ENCODE data around the gene CRHBP. TPM values are rescaled to one million over a fixed set of nuclear protein-coding genes. Genes with fewer than 3 reads are reported as not detected.
A peak's percentile ranks its signal among the peaks of the same experiment; 100 is the strongest.
"Not testable (repeated sequence)": the region's sequence is repeated elsewhere in the genome, so short reads cannot be mapped to it uniquely, and the experiment has no call there.

Gene CRHBP
- total RNA-seq, 1 experiment from 2014 or later, result 2.3 TPM

DNA sequence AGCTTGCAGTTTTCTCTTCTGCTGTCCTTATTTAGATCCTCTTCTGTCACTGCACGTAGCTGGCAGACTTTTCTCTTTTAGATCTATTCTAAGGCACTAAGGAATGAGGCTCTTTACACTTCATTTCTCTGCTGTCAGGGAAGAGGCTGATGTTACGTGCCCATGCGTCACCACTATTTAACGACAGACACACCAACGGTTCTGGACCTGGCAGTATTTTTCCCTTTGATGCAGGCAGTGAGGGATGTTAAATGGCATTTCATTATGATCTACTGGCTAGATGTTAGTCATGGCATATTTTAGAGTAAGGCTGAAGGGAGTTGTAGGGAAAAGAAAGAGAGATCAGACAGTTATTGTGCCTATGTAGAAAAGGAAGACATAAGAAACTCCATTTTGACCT, 8.2 kb upstream of the CRHBP start:
- Histone ChIP-seq H3K36me3 (replicated peaks; ENCODE audit: control insufficient read depth, insufficient read depth, low read length) (no peaks in the 10 kb centered on the region), H3K27me3 (ENCODE audit: control insufficient read depth, insufficient read depth, low read length) (no peaks in the 10 kb centered on the region), H3K4me3 (ENCODE audit: insufficient read depth, low read depth, low read length) (no peak overlapping the region)
- no peak for DNase-seq

DNA sequence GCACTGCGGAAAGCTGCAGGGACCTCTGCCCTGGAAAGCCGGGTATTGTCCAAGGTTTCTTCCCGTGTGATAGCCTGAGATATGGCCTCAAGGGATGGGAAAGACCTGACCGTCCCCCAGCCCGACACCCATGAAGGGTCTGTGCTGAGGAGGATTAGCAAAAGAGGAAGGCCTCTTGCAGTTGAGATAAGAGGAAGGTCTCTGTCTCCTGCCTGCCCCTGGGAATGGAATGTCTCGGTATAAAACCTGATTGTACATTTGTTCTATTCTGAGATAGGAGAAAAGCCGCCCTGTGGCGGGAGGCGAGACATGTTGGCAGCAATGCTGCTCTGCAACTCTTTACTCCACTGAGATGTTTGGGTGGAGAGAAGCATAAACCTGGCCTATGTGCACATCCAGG, 7.6 kb upstream of the CRHBP start:
- not testable (repeated sequence) for H3K36me3 ChIP-seq (replicated peaks; ENCODE audit: control insufficient read depth, insufficient read depth, low read length); H3K4me3 ChIP-seq (ENCODE audit: insufficient read depth, low read depth, low read length); DNase-seq; H3K27me3 ChIP-seq (ENCODE audit: control insufficient read depth, insufficient read depth, low read length)

DNA sequence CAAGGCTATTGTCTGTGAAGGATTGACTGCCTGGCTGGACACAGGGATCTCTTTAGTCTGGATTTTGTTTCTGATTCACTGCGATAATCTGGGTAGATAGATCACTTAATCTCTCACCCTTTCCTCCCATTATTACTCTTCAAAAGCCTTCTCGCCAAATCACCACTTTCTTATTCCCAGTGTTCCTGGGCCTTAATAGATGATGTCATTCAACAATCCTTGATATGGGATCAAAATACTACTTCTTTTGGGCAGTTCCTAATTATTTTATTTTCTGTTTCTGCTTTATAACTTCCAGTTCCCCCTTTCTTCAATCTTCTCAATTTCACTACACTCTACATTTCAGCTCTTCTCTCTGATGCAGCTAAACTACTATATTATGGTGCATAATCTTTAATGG, 6.8 kb upstream of the CRHBP start:
- H3K36me3 ChIP-seq (replicated peaks; ENCODE audit: control insufficient read depth, insufficient read depth, low read length), result no peaks in the 10 kb centered on the region
- DNase-seq, result no peak
- no peak overlapping the region for H3K4me3 ChIP-seq (ENCODE audit: insufficient read depth, low read depth, low read length)
- no peaks in the 10 kb centered on the region for H3K27me3 ChIP-seq (ENCODE audit: control insufficient read depth, insufficient read depth, low read length)

DNA sequence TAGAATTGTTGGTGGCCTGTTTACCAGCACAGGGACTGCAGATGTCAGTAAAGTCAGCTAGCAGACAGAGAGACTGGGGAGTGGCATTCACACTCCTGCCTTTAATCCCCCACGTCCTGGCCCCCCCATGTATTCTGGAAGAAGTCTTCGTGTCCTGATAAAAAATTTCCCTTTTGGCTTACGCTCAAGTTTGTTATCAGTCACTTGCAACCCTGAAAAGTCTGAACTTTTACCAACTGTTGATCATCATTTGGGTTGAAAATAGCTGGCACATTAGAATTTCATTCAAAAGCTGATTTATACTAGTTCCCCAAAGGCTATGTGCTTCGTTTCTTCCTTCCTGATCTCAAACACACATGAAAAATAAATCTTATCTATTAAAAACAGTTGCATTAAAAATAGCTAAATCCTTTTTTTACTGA, 5.8 kb upstream of the CRHBP start:
- Histone ChIP-seq H3K36me3 (replicated peaks; ENCODE audit: control insufficient read depth, insufficient read depth, low read length) (no peaks in the 10 kb centered on the region), H3K4me3 (ENCODE audit: insufficient read depth, low read depth, low read length) (no peak overlapping the region), H3K27me3 (ENCODE audit: control insufficient read depth, insufficient read depth, low read length) (peaks cover 2% of the 10 kb centered on the region; the same call in 1 of the 2 replicates)
- no peak for DNase-seq

DNA sequence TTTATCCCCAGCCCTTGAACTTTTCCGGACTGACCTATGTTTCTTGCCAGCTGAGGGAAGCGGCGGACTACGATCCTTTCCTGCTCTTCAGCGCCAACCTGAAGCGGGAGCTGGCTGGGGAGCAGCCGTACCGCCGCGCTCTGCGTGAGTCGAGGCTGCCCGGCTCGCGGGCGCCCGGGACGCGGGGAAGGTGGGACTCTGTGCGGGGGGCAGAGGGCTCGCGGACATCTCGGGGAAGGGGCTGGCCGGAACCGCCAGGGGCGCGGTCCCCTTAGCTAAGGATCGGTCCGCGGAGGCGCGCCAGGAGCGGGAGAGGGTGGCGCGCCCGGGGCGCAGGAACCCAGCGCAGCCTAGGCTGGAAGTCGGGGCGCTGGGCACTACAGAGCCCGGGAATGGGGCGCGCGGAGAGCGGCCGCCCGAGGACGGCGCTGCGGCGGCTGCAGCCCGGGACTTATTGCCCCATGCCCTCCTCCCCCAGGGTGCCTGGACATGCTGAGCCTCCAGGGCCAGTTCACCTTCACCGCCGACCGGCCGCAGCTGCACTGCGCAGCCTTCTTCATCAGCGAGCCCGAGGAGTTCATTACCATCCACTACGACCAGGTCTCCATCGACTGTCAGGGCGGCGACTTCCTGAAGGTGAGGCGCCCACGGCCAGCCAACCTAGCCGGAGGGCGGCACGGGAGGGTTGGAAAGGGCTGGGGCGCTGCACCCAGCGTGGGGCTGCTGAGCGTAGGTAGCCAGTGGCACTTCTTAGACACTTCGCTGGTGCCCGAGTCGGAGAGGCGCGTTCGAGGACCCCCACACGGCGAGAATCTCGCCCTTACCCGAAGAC, 922 bp downstream of the CRHBP start:
- Histone ChIP-seq H3K4me3 (ENCODE audit: insufficient read depth, low read depth, low read length) (peak overlapping the region; percentile 58), H3K27me3 (ENCODE audit: control insufficient read depth, insufficient read depth, low read length) (peaks cover 36% of the 10 kb centered on the region), H3K36me3 (replicated peaks; ENCODE audit: control insufficient read depth, insufficient read depth, low read length) (no peaks in the 10 kb centered on the region)
- DNase-seq, result peak; percentile 78

DNA sequence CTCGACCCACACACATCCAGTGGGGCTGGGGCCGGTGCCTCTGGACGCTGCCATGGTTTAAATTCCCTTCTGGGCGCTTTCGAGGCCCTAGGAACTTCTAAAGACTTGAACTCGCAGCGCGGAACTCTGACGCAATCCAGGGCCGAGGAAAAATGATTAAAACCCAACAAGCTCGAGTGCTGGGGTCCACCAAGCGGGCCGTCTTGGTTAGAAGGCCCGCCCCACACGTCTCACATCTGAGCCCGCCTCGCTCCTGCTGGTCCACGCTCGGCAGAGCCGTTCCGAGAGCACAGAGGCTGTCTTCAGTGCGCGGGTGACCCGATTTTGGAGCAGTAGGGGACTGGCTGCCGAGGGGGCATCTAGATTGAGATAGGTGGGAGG, 1.5 kb downstream of the CRHBP start:
- Histone ChIP-seq H3K36me3 (replicated peaks; ENCODE audit: control insufficient read depth, insufficient read depth, low read length) (no peaks in the 10 kb centered on the region), H3K4me3 (ENCODE audit: insufficient read depth, low read depth, low read length) (peak overlapping the region; percentile 58), H3K27me3 (ENCODE audit: control insufficient read depth, insufficient read depth, low read length) (peaks cover 36% of the 10 kb centered on the region)
- DNase-seq, result peak; percentile 54

DNA sequence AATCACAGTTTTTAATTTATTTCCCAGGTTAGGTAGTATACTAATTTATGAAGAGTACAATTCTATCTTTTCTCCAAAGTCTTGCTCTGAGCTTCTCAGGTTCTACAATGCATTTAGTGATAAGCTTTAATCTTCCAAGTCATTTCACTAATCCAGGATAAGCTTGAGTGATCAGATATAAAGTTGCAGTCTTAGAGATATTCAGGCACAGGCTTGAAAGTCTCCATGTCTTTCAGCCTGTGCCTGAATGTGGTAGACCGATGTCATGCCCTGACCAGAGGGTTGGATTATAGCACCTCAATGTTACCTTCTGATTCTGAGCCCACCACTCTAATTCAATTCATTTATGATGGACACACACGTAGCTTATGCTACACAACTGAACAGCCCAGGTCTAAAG, 3.2 kb downstream of the CRHBP start:
- Histone ChIP-seq H3K27me3 (ENCODE audit: control insufficient read depth, insufficient read depth, low read length) (peaks cover 36% of the 10 kb centered on the region), H3K36me3 (replicated peaks; ENCODE audit: control insufficient read depth, insufficient read depth, low read length) (no peaks in the 10 kb centered on the region), H3K4me3 (ENCODE audit: insufficient read depth, low read depth, low read length) (no peak overlapping the region)
- no peak for DNase-seq

DNA sequence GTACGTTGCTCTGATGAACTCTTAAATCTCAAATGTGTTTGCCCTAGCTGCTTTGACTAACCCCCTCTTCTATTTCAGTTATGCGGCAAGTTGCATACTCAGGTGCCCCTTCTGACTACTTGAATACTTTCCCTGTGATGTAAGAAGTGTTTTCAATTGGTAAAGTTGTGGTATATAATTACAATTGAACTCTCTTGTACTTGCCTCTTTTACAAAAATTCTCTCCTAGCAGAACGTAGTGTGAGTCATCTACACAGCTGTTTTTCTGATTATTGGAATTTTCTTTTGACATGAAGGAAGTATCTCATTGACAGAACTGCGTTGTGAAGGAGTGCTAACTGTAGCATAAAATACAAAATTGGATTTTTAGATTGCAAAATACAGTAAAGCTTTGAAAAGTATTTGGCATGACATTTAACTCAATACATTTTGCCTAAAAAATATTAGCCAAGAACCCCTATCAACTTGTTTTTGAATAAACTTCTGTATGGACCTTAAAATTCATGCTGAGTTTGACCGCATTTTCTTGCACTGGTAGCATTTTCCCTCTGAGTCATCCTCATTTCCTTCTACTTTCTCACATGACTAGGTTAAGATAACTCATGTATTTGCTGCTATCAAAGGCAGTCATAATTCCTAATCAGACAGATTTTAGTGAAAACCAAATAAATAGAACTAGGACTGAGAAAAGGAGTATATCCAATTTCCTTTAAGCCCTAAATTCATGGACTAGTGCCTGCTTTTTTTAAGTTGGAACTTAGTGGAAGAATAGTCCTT, 6.3 kb downstream of the CRHBP start:
- peaks cover 14% of the 10 kb centered on the region for H3K27me3 ChIP-seq (ENCODE audit: control insufficient read depth, insufficient read depth, low read length)
- no peaks in the 10 kb centered on the region for H3K36me3 ChIP-seq (replicated peaks; ENCODE audit: control insufficient read depth, insufficient read depth, low read length)
- no peak for DNase-seq
- H3K4me3 ChIP-seq (ENCODE audit: insufficient read depth, low read depth, low read length), result no peak overlapping the region

DNA sequence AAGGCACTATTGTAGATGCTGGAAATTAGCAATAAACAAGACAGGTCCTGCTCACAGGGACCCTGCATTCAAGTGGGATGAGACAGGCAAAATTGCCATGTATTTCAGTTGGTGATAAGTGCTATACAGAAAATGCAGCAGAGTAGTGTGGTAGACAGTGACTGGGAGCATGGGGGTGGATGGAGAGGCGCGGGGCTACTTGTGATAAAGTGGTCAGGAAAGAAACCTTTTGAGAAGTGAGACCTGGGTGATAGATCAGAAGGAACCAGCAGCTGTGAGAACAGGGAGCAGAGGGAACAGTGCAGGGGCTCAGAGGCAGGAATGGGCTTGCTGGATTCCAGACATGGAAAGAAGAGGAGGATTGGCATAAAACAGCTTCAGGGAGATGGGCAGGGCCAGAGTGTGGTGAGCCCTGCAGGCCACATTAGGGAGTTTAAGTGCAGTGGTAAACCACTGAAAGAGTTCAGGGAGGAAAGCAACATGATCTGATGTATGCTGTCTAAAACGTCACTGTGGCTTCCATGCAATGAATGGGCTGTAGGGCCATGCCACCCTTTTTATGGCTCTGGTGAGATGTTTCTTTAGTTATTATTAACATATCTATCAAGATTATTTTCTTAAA, 7.3 kb downstream of the CRHBP start:
- Histone ChIP-seq H3K36me3 (replicated peaks; ENCODE audit: control insufficient read depth, insufficient read depth, low read length) (no peaks in the 10 kb centered on the region), H3K4me3 (ENCODE audit: insufficient read depth, low read depth, low read length) (no peak overlapping the region), H3K27me3 (ENCODE audit: control insufficient read depth, insufficient read depth, low read length) (peaks cover 5% of the 10 kb centered on the region; the same call in 1 of the 2 replicates)
- peak; percentile 27 for DNase-seq

DNA sequence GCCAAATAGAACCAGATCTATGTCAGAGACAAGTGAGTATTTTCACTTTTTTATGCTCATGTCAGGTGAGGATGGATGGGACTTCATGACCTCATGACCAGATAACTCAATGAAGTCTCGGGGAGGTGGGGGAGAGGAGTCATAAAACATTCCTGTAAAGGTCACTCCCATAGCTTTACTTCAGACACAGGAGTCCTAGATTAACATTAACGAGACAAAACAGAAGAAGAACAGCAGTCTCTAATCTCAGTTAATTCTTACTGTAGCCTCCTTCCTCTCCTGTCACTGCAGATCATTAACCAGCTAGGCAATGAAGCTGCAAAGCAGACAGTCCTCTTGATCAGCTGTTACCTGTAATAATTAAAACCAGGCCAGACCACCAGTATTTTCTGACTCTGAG, 11.2 kb downstream of the CRHBP start:
- no peaks in the 10 kb centered on the region for H3K36me3 ChIP-seq (replicated peaks; ENCODE audit: control insufficient read depth, insufficient read depth, low read length)
- no peak overlapping the region for H3K4me3 ChIP-seq (ENCODE audit: insufficient read depth, low read depth, low read length)
- no peak for DNase-seq
- H3K27me3 ChIP-seq (ENCODE audit: control insufficient read depth, insufficient read depth, low read length), result no peaks in the 10 kb centered on the region

DNA sequence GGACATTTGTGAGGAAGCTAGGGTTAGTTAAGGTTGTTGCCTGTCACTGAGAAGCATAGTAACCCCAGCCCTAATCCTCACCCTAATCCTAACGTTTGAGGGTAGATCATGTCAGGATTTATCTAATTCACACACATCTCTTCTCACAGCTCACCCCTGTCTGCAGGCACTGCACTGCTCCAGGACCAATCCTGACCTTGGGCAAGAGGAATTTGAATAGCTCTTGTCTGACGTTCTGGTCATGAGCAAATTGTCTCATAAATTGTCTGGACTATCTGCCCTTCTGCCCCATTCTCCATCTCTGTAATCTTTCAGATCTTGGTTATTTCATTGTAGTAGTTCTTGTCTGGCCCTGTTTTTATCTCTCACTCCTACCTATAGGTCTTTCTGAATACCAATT, 18.7 kb downstream of the CRHBP start:
- Histone ChIP-seq H3K4me3 (ENCODE audit: insufficient read depth, low read depth, low read length) (no peak overlapping the region), H3K27me3 (ENCODE audit: control insufficient read depth, insufficient read depth, low read length) (no peaks in the 10 kb centered on the region), H3K36me3 (replicated peaks; ENCODE audit: control insufficient read depth, insufficient read depth, low read length) (no peaks in the 10 kb centered on the region)
- DNase-seq, result no peak

DNA sequence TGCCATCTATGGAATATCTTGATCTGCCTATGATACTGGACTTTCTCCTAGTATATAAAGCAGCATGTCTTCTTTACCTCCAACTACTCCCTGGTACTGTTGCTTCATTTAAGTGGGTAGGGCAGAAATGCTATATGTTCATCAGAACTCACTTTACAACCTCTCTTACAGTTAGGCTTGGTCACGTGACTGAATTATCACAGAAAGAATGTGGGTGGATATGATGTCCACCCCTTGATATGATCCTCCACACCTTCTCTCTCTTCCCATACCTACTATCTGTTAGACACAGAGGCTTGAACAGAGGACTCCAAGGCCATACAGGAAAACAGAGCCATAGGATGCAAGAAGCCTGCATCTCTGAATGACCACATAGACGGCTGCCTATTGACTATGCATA, 19.8 kb downstream of the CRHBP start:
- Histone ChIP-seq H3K27me3 (ENCODE audit: control insufficient read depth, insufficient read depth, low read length) (no peaks in the 10 kb centered on the region), H3K36me3 (replicated peaks; ENCODE audit: control insufficient read depth, insufficient read depth, low read length) (no peaks in the 10 kb centered on the region), H3K4me3 (ENCODE audit: insufficient read depth, low read depth, low read length) (no peak overlapping the region)
- DNase-seq, result no peak

DNA sequence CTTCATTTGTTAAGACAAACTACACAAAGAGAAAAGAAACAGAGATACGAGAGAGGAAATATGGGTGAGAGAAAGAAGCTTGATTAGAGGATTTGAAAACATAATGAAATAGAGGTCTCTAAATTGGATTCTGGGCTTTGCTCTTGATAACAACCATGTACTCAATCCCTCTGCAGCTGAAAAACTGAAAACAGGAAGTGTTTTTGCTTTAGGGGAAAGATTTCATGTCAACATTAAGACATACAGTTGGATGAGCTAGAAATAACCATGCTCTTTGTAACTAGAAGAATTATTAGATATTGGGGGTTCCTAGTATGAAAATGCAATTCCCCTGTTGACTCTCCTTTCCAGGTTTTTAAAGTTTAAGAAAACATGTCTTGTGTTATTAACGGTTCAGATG, 21.9 kb downstream of the CRHBP start:
- H3K4me3 ChIP-seq (ENCODE audit: insufficient read depth, low read depth, low read length), result no peak overlapping the region
- no peaks in the 10 kb centered on the region for H3K27me3 ChIP-seq (ENCODE audit: control insufficient read depth, insufficient read depth, low read length)
- DNase-seq, result no peak
- H3K36me3 ChIP-seq (replicated peaks; ENCODE audit: control insufficient read depth, insufficient read depth, low read length), result no peaks in the 10 kb centered on the region

DNA sequence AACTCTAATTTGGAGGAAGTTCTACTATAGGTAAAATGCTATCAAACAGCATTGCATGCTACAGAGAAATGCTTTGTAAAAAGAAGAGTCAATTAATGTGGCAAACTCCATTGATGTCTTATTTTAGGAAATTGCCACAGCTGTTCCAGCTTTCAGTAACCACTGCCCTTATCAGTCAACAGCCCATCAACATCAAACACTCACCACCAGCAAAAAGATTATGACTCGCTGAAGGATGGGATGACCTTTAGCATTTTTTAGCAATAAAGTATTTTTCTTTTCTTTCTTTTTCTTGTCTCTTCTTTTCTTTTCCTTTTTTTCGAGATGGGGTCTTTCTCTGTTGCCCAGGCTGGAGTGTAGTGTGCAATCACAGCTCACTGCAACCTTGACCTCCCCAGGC, 26.0 kb downstream of the CRHBP start:
- H3K4me3 ChIP-seq (ENCODE audit: insufficient read depth, low read depth, low read length), result no peak overlapping the region
- no peaks in the 10 kb centered on the region for H3K36me3 ChIP-seq (replicated peaks; ENCODE audit: control insufficient read depth, insufficient read depth, low read length)
- DNase-seq, result no peak
- no peaks in the 10 kb centered on the region for H3K27me3 ChIP-seq (ENCODE audit: control insufficient read depth, insufficient read depth, low read length)
